ENCODE results near the gene CPO. TPM values are rescaled to one million over a fixed set of nuclear protein-coding genes. Genes with fewer than 3 reads are reported as not detected.

CPO gene
- polyA plus RNA-seq, 1 donor (not counting 4 experiments of a cell fraction or from before 2014, with no cell fraction given): 0.25 TPM

DNA sequence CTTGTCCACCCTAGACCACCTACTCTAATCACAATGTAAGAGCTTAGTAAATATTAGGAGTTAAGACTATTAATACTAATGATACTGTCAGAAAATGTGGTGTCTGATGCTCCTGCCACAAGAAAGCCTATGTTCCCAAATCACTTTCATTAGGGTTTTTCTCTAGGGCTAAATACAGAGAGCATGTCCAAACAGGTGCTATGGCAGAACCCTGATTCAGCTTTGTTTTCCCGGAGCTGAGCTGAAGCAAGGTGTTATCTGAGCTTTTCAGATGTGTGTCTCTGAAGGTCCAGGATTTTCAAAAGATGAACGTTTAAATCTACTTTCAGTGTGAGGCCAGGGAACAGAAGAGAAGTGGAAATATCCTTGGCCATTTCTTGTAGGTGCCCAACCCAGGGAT is 40.6 kb downstream of the CPO start:
- TF ChIP-seq EZH2 (IDR thresholded peaks at IDR 0.05; ENCODE audit: low read length): no peak
- TF ChIP-seq, protein P1, sequence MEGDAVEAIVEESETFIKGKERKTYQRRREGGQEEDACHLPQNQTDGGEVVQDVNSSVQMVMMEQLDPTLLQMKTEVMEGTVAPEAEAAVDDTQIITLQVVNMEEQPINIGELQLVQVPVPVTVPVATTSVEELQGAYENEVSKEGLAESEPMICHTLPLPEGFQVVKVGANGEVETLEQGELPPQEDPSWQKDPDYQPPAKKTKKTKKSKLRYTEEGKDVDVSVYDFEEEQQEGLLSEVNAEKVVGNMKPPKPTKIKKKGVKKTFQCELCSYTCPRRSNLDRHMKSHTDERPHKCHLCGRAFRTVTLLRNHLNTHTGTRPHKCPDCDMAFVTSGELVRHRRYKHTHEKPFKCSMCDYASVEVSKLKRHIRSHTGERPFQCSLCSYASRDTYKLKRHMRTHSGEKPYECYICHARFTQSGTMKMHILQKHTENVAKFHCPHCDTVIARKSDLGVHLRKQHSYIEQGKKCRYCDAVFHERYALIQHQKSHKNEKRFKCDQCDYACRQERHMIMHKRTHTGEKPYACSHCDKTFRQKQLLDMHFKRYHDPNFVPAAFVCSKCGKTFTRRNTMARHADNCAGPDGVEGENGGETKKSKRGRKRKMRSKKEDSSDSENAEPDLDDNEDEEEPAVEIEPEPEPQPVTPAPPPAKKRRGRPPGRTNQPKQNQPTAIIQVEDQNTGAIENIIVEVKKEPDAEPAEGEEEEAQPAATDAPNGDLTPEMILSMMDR (optimal IDR thresholded peaks at IDR 0.05 in 1 of 3, IDR thresholded peaks at IDR 0.05 in 1 of 3, conservative IDR thresholded peaks at IDR 0.05 in 1 of 3; ENCODE audit: extremely low read depth in 1 of 3, insufficient read depth in 2 of 3, low read length in 3 of 3): no peak
- no peak overlapping the region for H3K4me3 ChIP-seq (ENCODE audit: control insufficient read depth in 2 of 3, extremely low read depth in 1 of 3, insufficient read depth in 2 of 3, low read depth in 1 of 3, low read length in 3 of 3)
- no peaks in the 10 kb centered on the region for H3K79me2 ChIP-seq (ENCODE audit: control insufficient read depth, insufficient read depth, low read length)
- H3K27ac ChIP-seq (ENCODE audit: control insufficient read depth, insufficient read depth, low read length): no peak overlapping the region
- peak overlapping the region; percentile 12 for H3K4me2 ChIP-seq (ENCODE audit: control insufficient read depth, extremely low read depth, insufficient read depth, low read depth, low read length)
- peak overlapping the region; percentile 4 for H2AFZ ChIP-seq (ENCODE audit: control insufficient read depth, low read length)
- no peak for DNase-seq (ENCODE audit: low read depth, low spot score)
- H3K36me3 ChIP-seq (ENCODE audit: control insufficient read depth in 2 of 2, extremely low read depth in 1 of 2, insufficient read depth in 2 of 2, low read length in 2 of 2): no peaks in the 10 kb centered on the region
- H3K9me1 ChIP-seq (ENCODE audit: control insufficient read depth, extremely low read depth, insufficient read depth, low read length): no peaks in the 10 kb centered on the region
- H4K20me1 ChIP-seq (ENCODE audit: control insufficient read depth, extremely low read depth, insufficient read depth, low read length): no peaks in the 10 kb centered on the region
- H3K27me3 ChIP-seq (ENCODE audit: control insufficient read depth, extremely low read depth, insufficient read depth, low read length): no peaks in the 10 kb centered on the region
- peak; percentile 68 for FAIRE-seq
- no peaks in the 10 kb centered on the region for H3K9me3 ChIP-seq (ENCODE audit: control insufficient read depth, low read depth, low read length)
- peaks cover 11% of the 10 kb centered on the region for H3K4me1 ChIP-seq (ENCODE audit: control insufficient read depth, extremely low read depth, insufficient read depth, low read length)
- H3K9ac ChIP-seq (ENCODE audit: control insufficient read depth, extremely low read depth, insufficient read depth, low read length): peak overlapping the region; percentile 3
- dilution Hi-C loops (cut with MboI; ENCODE audit: extremely low pct_ligation_motif_present, low sequenced_read_pairs): no loop called here

DNA sequence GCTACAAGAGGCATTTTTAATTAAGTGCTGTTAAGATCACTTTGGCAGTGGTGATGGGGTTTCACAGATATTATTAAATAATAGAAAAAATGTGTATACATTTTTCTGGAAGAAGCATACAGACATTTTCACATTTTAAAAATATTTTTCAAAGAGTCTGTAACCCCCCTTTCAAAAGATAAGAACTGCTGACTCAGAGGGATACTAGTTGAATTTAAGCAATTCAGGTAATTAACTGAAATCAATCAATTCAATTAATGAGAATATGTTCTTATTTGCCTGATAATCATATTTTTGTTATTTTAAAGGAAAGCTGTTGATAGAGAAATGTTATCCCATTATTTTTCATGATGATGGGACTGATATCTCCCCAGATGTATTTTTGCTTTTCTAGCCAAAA is 41.1 kb downstream of the CPO start:
- Histone ChIP-seq H3K4me2 (ENCODE audit: control insufficient read depth, extremely low read depth, insufficient read depth, low read depth, low read length) (no peak overlapping the region), H3K27ac (ENCODE audit: control insufficient read depth, insufficient read depth, low read length) (no peak overlapping the region), H3K4me3 (ENCODE audit: control insufficient read depth in 2 of 3, extremely low read depth in 1 of 3, insufficient read depth in 2 of 3, low read depth in 1 of 3, low read length in 3 of 3) (no peak overlapping the region), H3K27me3 (ENCODE audit: control insufficient read depth, extremely low read depth, insufficient read depth, low read length) (no peaks in the 10 kb centered on the region), H3K36me3 (ENCODE audit: control insufficient read depth in 2 of 2, extremely low read depth in 1 of 2, insufficient read depth in 2 of 2, low read length in 2 of 2) (no peaks in the 10 kb centered on the region), H3K4me1 (ENCODE audit: control insufficient read depth, extremely low read depth, insufficient read depth, low read length) (peaks cover 11% of the 10 kb centered on the region), H3K9me3 (ENCODE audit: control insufficient read depth, low read depth, low read length) (no peaks in the 10 kb centered on the region), H3K79me2 (ENCODE audit: control insufficient read depth, insufficient read depth, low read length) (no peaks in the 10 kb centered on the region), H2AFZ (ENCODE audit: control insufficient read depth, low read length) (no peak overlapping the region), H3K9me1 (ENCODE audit: control insufficient read depth, extremely low read depth, insufficient read depth, low read length) (no peaks in the 10 kb centered on the region), H3K9ac (ENCODE audit: control insufficient read depth, extremely low read depth, insufficient read depth, low read length) (no peak overlapping the region), H4K20me1 (ENCODE audit: control insufficient read depth, extremely low read depth, insufficient read depth, low read length) (no peaks in the 10 kb centered on the region)
- DNase-seq (ENCODE audit: low read depth, low spot score) (no peak), FAIRE-seq (no peak)
- dilution Hi-C loops (cut with MboI; ENCODE audit: extremely low pct_ligation_motif_present, low sequenced_read_pairs): no loop called here
- TF ChIP-seq, protein P1 (optimal IDR thresholded peaks at IDR 0.05 in 1 of 3, IDR thresholded peaks at IDR 0.05 in 1 of 3, conservative IDR thresholded peaks at IDR 0.05 in 1 of 3; ENCODE audit: extremely low read depth in 1 of 3, insufficient read depth in 2 of 3, low read length in 3 of 3): no peak
- TF ChIP-seq EZH2 (IDR thresholded peaks at IDR 0.05; ENCODE audit: low read length): no peak
